Ishikawa (cell line): ENCODE measurements around the gene ZNF839.

Source experiments
- CEBPB ChIP-seq: IDR thresholded peaks from 2 replicates; pipeline ENCODE4 v1.6.1; 2012
- CREB1 ChIP-seq: IDR thresholded peaks from 2 replicates; pipeline ENCODE4 v1.6.1; 2012; ENCODE audit warnings: low read depth
- EGR1 ChIP-seq: IDR thresholded peaks from 2 replicates; pipeline ENCODE4 v1.6.1; 2012
- EP300 ChIP-seq: IDR thresholded peaks from 2 replicates; pipeline ENCODE4 v1.6.1; 2012; ENCODE audit warnings: borderline replicate concordance
- FOXM1 ChIP-seq: IDR thresholded peaks from 2 replicates; pipeline ENCODE4 v1.6.1; 2012; ENCODE audit warnings: low read depth, borderline replicate concordance
- MAX ChIP-seq: IDR thresholded peaks from 2 replicates; pipeline ENCODE4 v1.6.1; 2012
- NFIC ChIP-seq: IDR thresholded peaks from 2 replicates; pipeline ENCODE4 v1.6.1; 2012
- RAD21 ChIP-seq: IDR thresholded peaks from 2 replicates; pipeline ENCODE4 v1.6.1; 2012; ENCODE audit warnings: low read depth
- REST ChIP-seq: IDR thresholded peaks from 2 replicates; pipeline ENCODE4 v1.6.1; 2012; ENCODE audit warnings: low read depth, mild to moderate bottlenecking
- TAF1 ChIP-seq: IDR thresholded peaks from 2 replicates; pipeline ENCODE4 v1.6.1; 2012; ENCODE audit warnings: low read depth, mild to moderate bottlenecking
- TCF12 ChIP-seq: IDR thresholded peaks from 2 replicates; pipeline ENCODE4 v1.6.1; 2012; ENCODE audit warnings: low read depth
- TEAD4 ChIP-seq: IDR thresholded peaks from 2 replicates; pipeline ENCODE4 v1.6.1; 2012
- USF1 ChIP-seq: IDR thresholded peaks from 2 replicates; pipeline ENCODE4 v1.6.1; 2012
- YY1 ChIP-seq: IDR thresholded peaks from 2 replicates; pipeline ENCODE4 v1.6.1; 2012; ENCODE audit warnings: low read depth
- ZBTB7A ChIP-seq: IDR thresholded peaks from 2 replicates; pipeline ENCODE4 v1.6.1; 2012; ENCODE audit warnings: low read depth

Gene ZNF839

GRCh38 chr14:102319351-102320032 lies at the start of gene ZNF839:
Gene ZNF839, plus strand, starts transcription at chr14:102319746. Its CDS starts 20 bp downstream, at chr14:102319766.
- TF ChIP-seq FOXM1 (no peak), RAD21 (no peak), EGR1 (no peak), EP300 (peak; percentile 37; the same call in 1 of the 2 replicates), CEBPB (0 out of 2 replicates have a peak, but pooled peaks have one; percentile 11), MAX (peak; percentile 80), TAF1 (peak; percentile 71; the same call in 1 of the 2 replicates), USF1 (0 out of 2 replicates have a peak, but pooled peaks have one; percentile 35), YY1 (peak; percentile 92), REST (no peak), TCF12 (peak; percentile 41; the same call in 1 of the 2 replicates), TEAD4 (peak; percentile 16; the same call in 1 of the 2 replicates), NFIC (no peak), CREB1 (peak; percentile 92), ZBTB7A (peak; percentile 28; the same call in 1 of the 2 replicates)

GRCh38 chr14:102272392-102272791 lies 47.2 kb upstream of the ZNF839 start:
- no peak for TF ChIP-seq TCF12
- TF ChIP-seq NFIC = no peak

- TF ChIP-seq NFIC (no peak), RAD21 (no peak), USF1 (no peak), EGR1 (no peak), TAF1 (no peak), YY1 (no peak), TEAD4 (no peak), FOXM1 (no peak), CEBPB (no peak), ZBTB7A (no peak), MAX (no peak), EP300 (no peak), CREB1 (no peak), TCF12 (no peak), REST (no peak)
Measured at GRCh38 chr14:102275866-102276265, 43.7 kb upstream of the ZNF839 start.

- no peak for TF ChIP-seq RAD21
- no peak for TF ChIP-seq TCF12
- TF ChIP-seq ZBTB7A = no peak
- no peak for TF ChIP-seq TAF1
- no peak for TF ChIP-seq REST
- no peak for TF ChIP-seq CEBPB
- TF ChIP-seq EP300 = no peak
- TF ChIP-seq FOXM1 = no peak
- TF ChIP-seq YY1 = no peak
- TF ChIP-seq MAX = no peak
- TF ChIP-seq TEAD4 = no peak
- TF ChIP-seq USF1 = no peak
- TF ChIP-seq EGR1 = no peak
- no peak for TF ChIP-seq NFIC
- TF ChIP-seq CREB1 = no peak
Measured at GRCh38 chr14:102277874-102278630, 41.5 kb upstream of the ZNF839 start.
